ENCODE measurements around the gene SHC4. TPM values are rescaled to one million over a fixed set of nuclear protein-coding genes. Genes with fewer than 3 reads are reported as not detected.

The SHC4 gene
- total and polyA plus RNA-seq, 9 of the 15 experiments (the other 6 are each of a cell fraction or from before 2014, with no cell fraction given), result 0.43 to 1.2 (median 0.67) TPM

GRCh38 chr15:48915861-48916260, 47.9 kb downstream of the SHC4 start (continued):
- no peak for TF ChIP-seq HSF4 (CRISPR knock-in tag; IDR thresholded peaks at IDR 0.05; ENCODE audit: borderline replicate concordance)
- no peak for TF ChIP-seq PYGO2 (tag; IDR thresholded peaks at IDR 0.05)
- no peak for TF ChIP-seq CTCFL (IDR thresholded peaks at IDR 0.05; ENCODE audit: borderline replicate concordance, insufficient read depth, low read depth, low read length, poor library complexity, severe bottlenecking)
- no peak for TF ChIP-seq ZBTB33 (CRISPR knock-in tag; IDR thresholded peaks at IDR 0.05)
- TF ChIP-seq ZNF695 (CRISPR knock-in tag; IDR thresholded peaks at IDR 0.05), result no peak
- no peak for TF ChIP-seq PBX2 (CRISPR knock-in tag; IDR thresholded peaks at IDR 0.05; ENCODE audit: low read depth)
- TF ChIP-seq PBX2 (tag; conservative IDR thresholded peaks at IDR 0.05; ENCODE audit: low read depth), result no peak
- TF ChIP-seq E2F4 (CRISPR knock-in tag; IDR thresholded peaks at IDR 0.05; ENCODE audit: low read depth), result no peak

Data from K562 (cell line).